MCF 10A (cell line): ENCODE data around the gene SHROOM3. TPM values are rescaled to one million over a fixed set of nuclear protein-coding genes. Genes with fewer than 3 reads are reported as not detected.

ENCODE experiments used
- BruUV-seq: library from RNA; stranded (reverse); fragments of 400-500 nt; replicated peaks from 2 replicates; lab custom pipeline; 2021; lab: Mats Ljungman, UMichigan
- CTCF ChIA-PET: fragments of 300-600 bp; sonication (Branson Sonifier 250); formaldehyde crosslinking; extraction: SDS; loops from one replicate; lab custom pipeline; 2021; ENCODE audit warnings: antibody characterized with exemption, inconsistent platforms; lab: Yijun Ruan, JAX
- POLR2A ChIA-PET: fragments of 300-600, 350-650 bp; sonication (Branson Sonifier 250); formaldehyde crosslinking; extraction: SDS; loops from one replicate; lab custom pipeline; 2020; ENCODE audit warnings: antibody characterized with exemption, inconsistent platforms; lab: Yijun Ruan, JAX
- DNase-seq: peaks from one replicate; pipeline ENCODE4 v3.0.0-alpha.2; 2018; ENCODE audit not compliant: unreplicated experiment
- H3K27ac Mint-ChIP-seq: one replicate; pipeline ENCODE4 v1.8.0; 2022; ENCODE audit warnings: mild to moderate bottlenecking, low read depth, mixed read lengths; ENCODE audit not compliant: unreplicated experiment
- H3K27me3 Mint-ChIP-seq: one replicate; pipeline ENCODE4 v1.8.0; 2022; ENCODE audit warnings: mixed read lengths; ENCODE audit not compliant: insufficient read depth, unreplicated experiment
- H3K36me3 Mint-ChIP-seq: one replicate; pipeline ENCODE4 v1.8.0; 2022; ENCODE audit warnings: mild to moderate bottlenecking, moderate library complexity, mixed read lengths; ENCODE audit not compliant: insufficient read depth, unreplicated experiment
- H3K4me1 Mint-ChIP-seq: one replicate; pipeline ENCODE4 v1.8.0; 2022; ENCODE audit warnings: mixed read lengths; ENCODE audit not compliant: insufficient read depth, unreplicated experiment
- H3K4me3 Mint-ChIP-seq: one replicate; pipeline ENCODE4 v1.8.0; 2022; ENCODE audit warnings: mild to moderate bottlenecking, moderate library complexity, mixed read lengths; ENCODE audit not compliant: unreplicated experiment
- H3K9me3 Mint-ChIP-seq: one replicate; pipeline ENCODE4 v1.8.0; 2022; ENCODE audit warnings: mixed read lengths; ENCODE audit not compliant: unreplicated experiment
- CTCF ChIP-seq: fragments of 200-600 bp; IDR thresholded peaks from one replicate; pipeline ENCODE4 v1.8.0; 2022; ENCODE audit warnings: antibody characterized with exemption, mild to moderate bottlenecking; ENCODE audit not compliant: unreplicated experiment
- intact Hi-C: fragments of 100-400 bp; cut with micrococcal nuclease; formaldehyde crosslinking; loops from 2 replicates; pipeline ENCODE4 v1.14.1; 2022
- microRNA-seq: library from miRNA; unstranded; fragments of <30 nt; microRNA quantifications from one replicate; pipeline ENCODE4 v1.2.0, GENCODE V29; 2022
- total RNA-seq: library from RNA; stranded (reverse); gene quantifications from 2 replicates; pipeline ENCODE4 v1.2.3, GENCODE V29; 2022

The SHROOM3 gene
- total RNA-seq, 1 experiment from 2014 or later, result 20.7 TPM

GRCh38 chr4:76831711-76832373 lies 396.8 kb downstream of the SHROOM3 start:
- TF ChIP-seq CTCF, result no peak
- intact Hi-C loops, result no loop called here

More at GRCh38 chr4:76831711-76832373, 396.8 kb downstream of the SHROOM3 start:
- no peaks in the 10 kb centered on the region for H3K27me3 Mint-ChIP-seq
- H3K9me3 Mint-ChIP-seq, result no peaks in the 10 kb centered on the region
- no peak overlapping the region for H3K4me3 Mint-ChIP-seq
- BruUV-seq, result no TSS peak
- DNase-seq, result no peak
- H3K4me1 Mint-ChIP-seq, result peaks cover 10% of the 10 kb centered on the region
- ChIA-PET POLR2A (interaction anchor here (0.7 to 0.9 kb wide), 2 partner anchors 55 to 68 kb away, joined by 3 read pairs; no protein-coding TSS in a partner anchor), CTCF (interaction anchor here (0.6 kb wide), 1 partner anchor 187 kb away, joined by 4 read pairs; no protein-coding TSS in a partner anchor)
- H3K36me3 Mint-ChIP-seq, result peaks cover 3% of the 10 kb centered on the region
- peak overlapping the region; percentile 47 for H3K27ac Mint-ChIP-seq

Small RNA genes lying within 50 kb of the gene (microRNA-seq; reads per million reads assigned to microRNA genes)
- gene MIR4450 (not detected), gene MIR548AH (3.8 reads per million, percentile 29 among the genes with 10 or more reads in this experiment)

Other genes starting within 250 kb of the SHROOM3 start
- 67.2 and 71.4 TPM in 2 replicates for gene SCARB2, start 221.4 kb upstream of the SHROOM3 start, total RNA-seq
- 1.0 TPM in 2 replicates for gene FAM47E, start 183.5 kb upstream of the SHROOM3 start, total RNA-seq
- gene STBD1, start 128.5 kb upstream of the SHROOM3 start, total RNA-seq, result 3.7 and 5.7 TPM in 2 replicates
- gene CCDC158, start 14.1 kb upstream of the SHROOM3 start, total RNA-seq, result not detected in 2 replicates